HepG2 (cell line): ENCODE results near the gene DCAKD. TPM values are rescaled to one million over a fixed set of nuclear protein-coding genes. Genes with fewer than 3 reads are reported as not detected.

ENCODE experiments used
- CHCHD3 ChIP-seq: sonication (generic); formaldehyde crosslinking; IDR thresholded peaks from 2 replicates; pipeline ENCODE4 v1.8.0; 2022; ENCODE audit warnings: mild to moderate bottlenecking, missing genetic modification reagents, moderate library complexity
- DR1 ChIP-seq: sonication (generic); formaldehyde crosslinking; IDR thresholded peaks from 2 replicates; pipeline ENCODE4 v1.8.0; 2021; ENCODE audit warnings: mild to moderate bottlenecking, missing genetic modification reagents, inconsistent platforms
- EEA1 ChIP-seq: sonication (generic); formaldehyde crosslinking; IDR thresholded peaks from 2 replicates; pipeline ENCODE4 v1.5.1; 2020; ENCODE audit warnings: mild to moderate bottlenecking, missing genetic modification reagents, borderline replicate concordance
- LRRFIP1 ChIP-seq: sonication (generic); formaldehyde crosslinking; conservative IDR thresholded peaks from 2 replicates; pipeline ENCODE4 v1.4.0; 2020; ENCODE audit warnings: missing genetic modification reagents
- NBN ChIP-seq: fragments of 450-650 bp; conservative IDR thresholded peaks from 2 replicates; pipeline ENCODE4 v1.6.1; 2017
- NCOA1 ChIP-seq: sonication (generic); formaldehyde crosslinking; IDR thresholded peaks from 2 replicates; pipeline ENCODE4 v1.9.0; 2021; ENCODE audit warnings: missing genetic modification reagents
- NFYC ChIP-seq: IDR thresholded peaks from 2 replicates; pipeline ENCODE4 v1.6.1; 2016; ENCODE audit warnings: missing genetic modification reagents, missing compliant biosample characterization
- NR2F6 ChIP-seq, 2 experiments: IDR thresholded peaks; 2 replicates each; pipeline ENCODE4 v1.6.1; 2016; ENCODE audit warnings: antibody characterized with exemption in 1 of 2, mild to moderate bottlenecking in 1 of 2
- POLR2AphosphoS5 ChIP-seq: IDR thresholded peaks from 2 replicates; pipeline ENCODE4 v1.6.1; 2012; ENCODE audit warnings: low read depth, low read length
- SMAD3 ChIP-seq: sonication (generic); formaldehyde crosslinking; IDR thresholded peaks from 2 replicates; pipeline ENCODE4 v1.4.0; 2020; ENCODE audit warnings: missing genetic modification reagents
- TCF7L2 ChIP-seq: IDR thresholded peaks from 2 replicates; pipeline ENCODE4 v1.6.1; 2011; ENCODE audit warnings: mild to moderate bottlenecking, low read depth, low read length, moderate library complexity
- U2AF1 ChIP-seq: fragments of 200-400 bp; formaldehyde crosslinking; optimal IDR thresholded peaks from 2 replicates; pipeline ENCODE3; 2017; ENCODE audit warnings: mild to moderate bottlenecking, low read depth, low read length
- ZBTB38 ChIP-seq: sonication (generic); formaldehyde crosslinking; IDR thresholded peaks from 2 replicates; pipeline ENCODE4 v1.5.1; 2020; ENCODE audit warnings: mild to moderate bottlenecking, missing genetic modification reagents
- ZMYM4 ChIP-seq: sonication (generic); formaldehyde crosslinking; IDR thresholded peaks from 2 replicates; pipeline ENCODE4 v1.8.1; 2023; ENCODE audit warnings: mild to moderate bottlenecking, missing genetic modification reagents
- ZNF10 ChIP-seq: sonication (generic); formaldehyde crosslinking; IDR thresholded peaks from 2 replicates; pipeline ENCODE4 v1.4.0; 2020; ENCODE audit warnings: mild to moderate bottlenecking, low read depth, missing genetic modification reagents, borderline replicate concordance
- ZNF362 ChIP-seq: sonication (generic); formaldehyde crosslinking; IDR thresholded peaks from 2 replicates; pipeline ENCODE4 v1.4.0; 2020; ENCODE audit warnings: missing genetic modification reagents, mild to moderate bottlenecking, borderline replicate concordance
- ZNF558 ChIP-seq: sonication (generic); formaldehyde crosslinking; IDR thresholded peaks from 2 replicates; pipeline ENCODE4 v1.9.0; 2022; ENCODE audit warnings: mild to moderate bottlenecking, missing genetic modification reagents, borderline replicate concordance
- ZNF605 ChIP-seq: sonication (generic); formaldehyde crosslinking; IDR thresholded peaks from 2 replicates; pipeline ENCODE4 v1.8.0; 2022; ENCODE audit warnings: mild to moderate bottlenecking, missing genetic modification reagents
- ZNF83 ChIP-seq: sonication (generic); formaldehyde crosslinking; IDR thresholded peaks from 2 replicates; pipeline ENCODE4 v1.4.0; 2020; ENCODE audit warnings: missing genetic modification reagents, mild to moderate bottlenecking, borderline replicate concordance
- polyA plus RNA-seq, 8 experiments: library from polyadenylated mRNA; depleted of rRNA in 3 of 8; stranded (reverse) in 7 of 8; unstranded in 1 of 8; fragments of >200 nt; fragmentation: Illumina TruSeq in 4 of 8; extraction: Trizol in 4 of 8; gene quantifications; 2 replicates each; pipeline versions ENCODE4 v1.2.1 to v1.2.3, GENCODE V29; 2011 to 2016; ENCODE audit warnings: low read depth in 4 of 8, missing spikeins in 1 of 8, mixed read lengths in 1 of 8; ENCODE audit not compliant: insufficient read depth in 1 of 8
- total RNA-seq, 5 experiments: library from RNA; depleted of rRNA; stranded (reverse); fragments of >200 nt; fragmentation: Illumina TruSeq; extraction: Trizol; gene quantifications; 2 replicates each; pipeline ENCODE4 v1.2.3, GENCODE V29; 2016; ENCODE audit warnings: low read depth in 1 of 5
- TF ChIP-seq, protein P1 (sequence below): sonication (generic); formaldehyde crosslinking; IDR thresholded peaks from 2 replicates; pipeline ENCODE4 v1.8.0; 2022; ENCODE audit warnings: mild to moderate bottlenecking, missing genetic modification reagents
- TF ChIP-seq, protein P2 (sequence below): sonication (generic); formaldehyde crosslinking; IDR thresholded peaks from 2 replicates; pipeline ENCODE4 v1.4.0; 2020; ENCODE audit warnings: missing genetic modification reagents, borderline replicate concordance
- TF ChIP-seq, protein P3 (sequence below): sonication (generic); formaldehyde crosslinking; IDR thresholded peaks from 2 replicates; pipeline ENCODE4 v1.4.0; 2020; ENCODE audit warnings: missing genetic modification reagents, low read depth, mild to moderate bottlenecking, borderline replicate concordance

Gene DCAKD
- total and polyA plus RNA-seq, 2 of the 13 experiments (the other 11 are each of a cell fraction or from before 2014, with no cell fraction given): 25.9 to 29.2 TPM

DNA sequence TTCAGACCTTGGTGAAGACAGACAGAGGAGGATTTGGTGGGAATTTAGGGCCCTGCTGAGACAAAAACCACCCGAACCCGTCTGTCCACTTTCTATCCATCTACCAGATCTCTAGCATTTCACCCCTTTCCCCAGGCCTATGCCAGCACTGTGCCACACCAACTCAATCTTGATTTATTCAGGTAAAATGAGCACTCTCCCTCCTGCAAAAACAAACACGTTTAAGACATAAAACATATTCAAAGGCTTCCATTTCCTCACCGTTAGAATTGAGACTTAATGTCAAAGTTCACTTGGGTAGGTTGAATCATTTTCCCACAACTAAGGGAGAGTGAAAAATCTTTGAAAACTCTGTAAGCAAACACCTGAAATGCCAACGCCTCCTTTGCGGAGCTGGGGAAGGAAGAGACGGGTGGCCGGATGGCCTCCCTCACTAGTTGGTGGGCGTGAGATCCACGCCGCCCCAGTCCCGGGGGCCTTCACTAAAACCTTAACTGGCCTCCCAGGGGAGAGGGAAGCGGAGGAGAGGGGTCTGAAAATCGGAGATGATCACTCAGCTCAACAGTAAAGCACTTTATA, 862 bp downstream of the DCAKD start (continued):
- TF ChIP-seq, protein P1, sequence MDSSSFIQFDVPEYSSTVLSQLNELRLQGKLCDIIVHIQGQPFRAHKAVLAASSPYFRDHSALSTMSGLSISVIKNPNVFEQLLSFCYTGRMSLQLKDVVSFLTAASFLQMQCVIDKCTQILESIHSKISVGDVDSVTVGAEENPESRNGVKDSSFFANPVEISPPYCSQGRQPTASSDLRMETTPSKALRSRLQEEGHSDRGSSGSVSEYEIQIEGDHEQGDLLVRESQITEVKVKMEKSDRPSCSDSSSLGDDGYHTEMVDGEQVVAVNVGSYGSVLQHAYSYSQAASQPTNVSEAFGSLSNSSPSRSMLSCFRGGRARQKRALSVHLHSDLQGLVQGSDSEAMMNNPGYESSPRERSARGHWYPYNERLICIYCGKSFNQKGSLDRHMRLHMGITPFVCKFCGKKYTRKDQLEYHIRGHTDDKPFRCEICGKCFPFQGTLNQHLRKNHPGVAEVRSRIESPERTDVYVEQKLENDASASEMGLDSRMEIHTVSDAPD: no peak
- TF ChIP-seq, protein P2, sequence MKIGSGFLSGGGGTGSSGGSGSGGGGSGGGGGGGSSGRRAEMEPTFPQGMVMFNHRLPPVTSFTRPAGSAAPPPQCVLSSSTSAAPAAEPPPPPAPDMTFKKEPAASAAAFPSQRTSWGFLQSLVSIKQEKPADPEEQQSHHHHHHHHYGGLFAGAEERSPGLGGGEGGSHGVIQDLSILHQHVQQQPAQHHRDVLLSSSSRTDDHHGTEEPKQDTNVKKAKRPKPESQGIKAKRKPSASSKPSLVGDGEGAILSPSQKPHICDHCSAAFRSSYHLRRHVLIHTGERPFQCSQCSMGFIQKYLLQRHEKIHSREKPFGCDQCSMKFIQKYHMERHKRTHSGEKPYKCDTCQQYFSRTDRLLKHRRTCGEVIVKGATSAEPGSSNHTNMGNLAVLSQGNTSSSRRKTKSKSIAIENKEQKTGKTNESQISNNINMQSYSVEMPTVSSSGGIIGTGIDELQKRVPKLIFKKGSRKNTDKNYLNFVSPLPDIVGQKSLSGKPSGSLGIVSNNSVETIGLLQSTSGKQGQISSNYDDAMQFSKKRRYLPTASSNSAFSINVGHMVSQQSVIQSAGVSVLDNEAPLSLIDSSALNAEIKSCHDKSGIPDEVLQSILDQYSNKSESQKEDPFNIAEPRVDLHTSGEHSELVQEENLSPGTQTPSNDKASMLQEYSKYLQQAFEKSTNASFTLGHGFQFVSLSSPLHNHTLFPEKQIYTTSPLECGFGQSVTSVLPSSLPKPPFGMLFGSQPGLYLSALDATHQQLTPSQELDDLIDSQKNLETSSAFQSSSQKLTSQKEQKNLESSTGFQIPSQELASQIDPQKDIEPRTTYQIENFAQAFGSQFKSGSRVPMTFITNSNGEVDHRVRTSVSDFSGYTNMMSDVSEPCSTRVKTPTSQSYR (CRISPR knock-in tag): peak; percentile 21; the same call in 1 of the 2 replicates
- TF ChIP-seq U2AF1: no peak
- no peak for TF ChIP-seq NBN
- TF ChIP-seq ZNF605 (CRISPR knock-in tag): peak; percentile 65; the same call in 1 of the 2 replicates
- no peak for TF ChIP-seq TCF7L2
- no peak for TF ChIP-seq EEA1 (CRISPR knock-in tag)
- TF ChIP-seq ZNF83 (CRISPR knock-in tag): no peak
- TF ChIP-seq NR2F6 (IDR thresholded peaks at IDR 0.05): no peak
- no peak for TF ChIP-seq NR2F6 (CRISPR knock-in tag; IDR thresholded peaks at IDR 0.05)
- 0 out of 2 replicates have a peak, but pooled peaks have one; percentile 18 for TF ChIP-seq NFYC (CRISPR knock-in tag)
- no peak for TF ChIP-seq ZBTB38
- TF ChIP-seq POLR2AphosphoS5: no peak
- no peak; the same call in 1 of the 2 replicates for TF ChIP-seq SMAD3
- no peak for TF ChIP-seq ZNF10 (CRISPR knock-in tag)
- no peak; the same call in 1 of the 2 replicates for TF ChIP-seq ZMYM4 (CRISPR knock-in tag)
- TF ChIP-seq, protein P3, sequence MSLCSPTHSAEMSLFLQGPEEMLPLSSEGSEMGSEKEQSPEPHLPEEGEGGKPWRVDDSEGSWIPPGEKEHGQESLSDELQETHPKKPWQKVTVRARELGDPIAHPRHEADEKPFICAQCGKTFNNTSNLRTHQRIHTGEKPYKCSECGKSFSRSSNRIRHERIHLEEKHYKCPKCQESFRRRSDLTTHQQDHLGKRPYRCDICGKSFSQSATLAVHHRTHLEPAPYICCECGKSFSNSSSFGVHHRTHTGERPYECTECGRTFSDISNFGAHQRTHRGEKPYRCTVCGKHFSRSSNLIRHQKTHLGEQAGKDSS (CRISPR knock-in tag): peak; percentile 20; the same call in 1 of the 2 replicates
- no peak for TF ChIP-seq CHCHD3
- no peak for TF ChIP-seq ZNF558 (CRISPR knock-in tag)
- peak; percentile 15; the same call in 1 of the 2 replicates for TF ChIP-seq NCOA1 (CRISPR knock-in tag)
- no peak for TF ChIP-seq LRRFIP1
- no peak for TF ChIP-seq ZNF362 (CRISPR knock-in tag)
- TF ChIP-seq DR1 (CRISPR knock-in tag): no peak
